Colon (tissue), 2 donors: ENCODE measurements around the gene RPTOR.

Source experiments
- FAIRE-seq: peaks from 2 replicates; lab custom pipeline; 2012; peaks lifted over from hg19 to GRCh38; lab: Jason Lieb, UNC
- donor health status: control.
- donor health status: control.

Gene RPTOR

GRCh38 chr17:80668375-80669148 lies 123.9 kb downstream of the RPTOR start:
- no peak for FAIRE-seq

DNA sequence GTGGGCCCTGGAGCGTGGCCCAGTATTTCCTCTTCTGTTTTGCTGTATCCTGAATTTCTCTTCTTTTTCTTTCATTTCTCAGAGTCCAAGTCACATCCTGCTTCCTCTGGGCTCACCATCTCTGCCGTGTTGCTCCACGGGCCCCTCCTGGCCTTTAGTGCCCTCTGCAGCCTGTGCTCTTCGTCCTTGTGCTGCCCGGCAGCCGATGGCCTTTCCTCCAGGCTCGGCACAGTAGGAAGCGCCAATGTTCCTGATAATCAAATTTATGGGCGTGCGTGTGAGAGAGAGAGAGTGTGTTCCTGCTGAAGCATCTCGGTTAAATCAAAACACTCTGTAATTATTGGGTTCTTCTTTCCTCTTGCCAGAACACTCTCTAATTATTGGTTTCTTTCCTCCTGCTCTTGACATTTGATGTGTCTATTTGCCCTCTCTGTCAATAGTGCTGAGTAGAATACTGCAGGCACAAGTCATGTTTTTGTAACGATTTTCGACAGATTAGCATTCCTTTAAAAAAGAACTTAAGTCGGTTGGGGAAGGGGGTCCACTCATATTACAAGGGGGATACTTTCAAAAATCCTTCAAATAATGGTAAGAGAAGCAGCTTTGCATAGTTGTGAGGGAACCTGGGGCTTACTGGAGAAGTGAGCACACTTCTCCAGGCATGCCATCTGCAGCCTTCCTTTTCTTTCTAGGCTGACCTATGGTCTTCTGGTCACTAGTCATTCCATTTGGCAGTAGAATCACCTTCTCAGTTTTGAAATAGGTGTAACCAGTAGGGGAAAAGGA lies 126.6 kb downstream of the RPTOR start:
- no peak for FAIRE-seq

- no peak for FAIRE-seq
Observed at GRCh38 chr17:80671825-80672110, 127.1 kb downstream of the RPTOR start.

- FAIRE-seq = no peak
Observed at GRCh38 chr17:80673152-80673920, 128.7 kb downstream of the RPTOR start.

DNA sequence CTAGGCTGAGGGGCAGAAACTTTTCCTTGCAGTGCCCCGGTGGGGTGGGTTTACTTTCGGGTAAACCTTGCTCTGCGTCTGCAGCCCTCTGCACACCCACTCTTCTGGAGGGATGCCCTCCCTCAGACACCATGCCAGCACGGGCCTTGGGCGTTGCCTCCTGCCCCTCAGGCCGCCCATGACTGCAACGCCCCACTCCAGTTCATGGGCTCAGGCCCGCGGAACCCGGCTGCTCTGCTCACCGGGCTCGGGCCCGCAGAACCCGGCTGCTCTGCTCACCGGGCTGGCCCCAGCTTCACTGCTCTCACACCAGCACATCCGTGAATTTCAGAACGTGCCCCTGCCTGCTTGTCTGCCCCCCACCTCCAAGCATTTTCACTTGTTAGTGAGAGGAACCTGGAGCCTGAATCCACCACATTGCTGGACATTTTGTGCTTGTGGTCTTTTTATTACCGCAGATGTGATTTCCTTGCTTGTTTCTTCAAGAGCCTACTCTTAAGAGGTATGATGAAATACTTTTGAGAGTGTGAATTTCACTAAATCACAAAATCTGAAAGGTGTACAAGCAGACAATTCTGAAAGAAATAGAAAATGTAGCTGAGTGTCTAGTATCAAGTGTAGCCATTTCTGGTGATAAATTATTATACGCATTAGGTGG lies 130.9 kb downstream of the RPTOR start:
- no peak for FAIRE-seq

- no peak for FAIRE-seq
Observed at GRCh38 chr17:80676096-80676466, 131.4 kb downstream of the RPTOR start.

DNA sequence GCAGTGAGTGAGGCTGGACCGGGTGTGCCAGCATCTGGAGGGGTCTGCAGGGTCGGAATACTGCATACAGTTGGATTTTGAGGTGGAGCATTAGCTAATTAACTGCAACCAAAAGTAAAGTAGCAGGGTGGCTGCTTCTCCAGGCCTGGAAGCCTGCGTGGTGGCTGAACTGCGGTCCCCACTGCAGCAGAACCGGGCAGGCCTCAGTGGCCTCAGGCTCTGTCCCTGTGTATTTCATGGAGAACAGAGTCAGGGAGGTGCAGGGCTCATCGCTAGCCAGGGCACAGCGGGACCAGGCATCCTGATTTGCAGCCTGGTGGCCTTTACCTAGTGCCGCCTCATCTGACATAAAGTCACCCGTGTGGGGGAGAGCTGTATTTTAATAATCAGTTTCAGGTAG lies 131.9 kb downstream of the RPTOR start:
- no peak for FAIRE-seq

DNA sequence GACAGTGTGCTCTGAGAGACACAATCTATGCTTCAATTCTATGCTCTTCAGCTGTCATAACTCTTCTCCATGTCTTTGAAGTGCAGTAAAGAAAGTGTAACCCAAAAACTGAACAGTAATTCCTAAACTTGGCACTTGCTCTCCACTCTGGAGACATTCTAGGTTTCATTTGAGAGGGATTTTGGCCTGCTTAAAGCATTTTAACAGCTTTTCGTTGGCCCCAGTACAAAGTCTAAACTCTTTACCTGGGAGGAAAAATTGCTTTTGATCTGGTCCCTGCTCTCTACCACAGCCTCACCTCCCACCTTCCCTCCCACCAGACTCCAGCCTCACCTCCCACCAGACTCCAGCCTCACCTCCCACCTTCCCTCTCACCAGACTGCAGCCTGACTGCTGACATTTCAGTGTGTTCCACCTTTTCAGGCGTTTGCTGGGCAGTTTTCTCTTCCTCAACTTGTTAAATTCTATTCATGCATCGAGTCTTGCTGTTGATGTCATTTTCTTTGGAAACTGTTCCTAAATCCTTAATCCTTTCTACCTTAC lies 132.6 kb downstream of the RPTOR start:
- FAIRE-seq = no peak

DNA sequence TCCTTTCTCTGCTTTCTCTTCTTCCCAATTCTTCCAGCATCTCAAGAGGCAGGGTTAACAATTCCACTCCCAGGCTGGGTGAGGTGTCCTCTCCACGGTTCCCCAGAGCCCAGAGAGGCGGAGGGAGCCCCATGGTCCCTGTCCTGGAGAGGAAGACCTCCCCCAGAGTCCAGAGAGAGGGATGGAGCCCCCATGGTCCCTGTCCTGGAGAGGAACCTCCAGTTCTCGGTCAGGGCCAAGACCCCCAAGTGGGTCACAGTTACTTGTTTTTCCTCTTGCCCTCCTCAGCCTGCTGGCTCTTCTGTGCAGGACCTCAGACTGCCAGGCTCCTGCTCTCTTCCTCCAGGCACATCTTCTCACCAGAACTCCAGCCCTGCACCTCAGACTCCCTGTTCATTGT lies 135.2 kb downstream of the RPTOR start:
- FAIRE-seq = no peak

DNA sequence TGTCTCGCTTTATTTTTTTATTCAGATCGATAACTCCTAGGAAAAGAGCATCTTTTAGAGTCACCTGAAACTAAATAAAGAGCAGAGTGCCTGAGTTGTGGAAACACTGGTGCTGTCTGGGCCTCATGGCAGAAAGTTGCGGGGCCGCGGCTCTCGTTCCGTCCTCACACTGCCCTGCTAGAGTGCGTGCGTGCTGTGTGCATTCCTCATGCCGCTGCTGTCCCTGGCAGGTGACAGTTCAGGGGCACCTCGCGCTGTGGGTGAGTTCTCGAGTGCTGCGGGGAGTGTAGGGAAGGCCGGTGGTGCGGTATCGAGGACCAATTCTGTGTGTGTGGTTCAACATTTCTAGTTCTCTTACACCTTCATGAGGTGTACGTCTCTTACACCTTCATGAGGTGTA lies 136.6 kb downstream of the RPTOR start:
- no peak for FAIRE-seq

DNA sequence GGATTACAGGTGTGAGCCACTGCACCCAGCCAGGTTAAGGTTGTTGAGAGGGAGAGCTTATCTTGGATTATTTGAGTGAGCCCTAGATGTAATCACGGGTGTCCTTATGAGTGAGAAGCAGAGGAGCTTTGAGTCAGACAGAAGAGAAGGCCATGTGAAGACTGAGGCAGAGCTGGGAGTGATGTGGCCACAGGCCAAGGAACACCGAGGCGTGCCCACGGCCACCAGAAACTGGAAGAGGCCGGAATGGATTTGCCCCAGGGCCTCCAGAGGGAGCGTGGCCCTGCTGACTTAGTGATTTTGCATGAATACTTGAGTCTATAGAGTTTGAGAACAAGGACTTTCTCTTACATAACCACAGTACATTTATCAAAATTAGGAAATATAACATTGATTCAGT lies 137.7 kb downstream of the RPTOR start:
- no peak for FAIRE-seq

- FAIRE-seq = no peak
Observed at GRCh38 chr17:80683625-80684104, 139.0 kb downstream of the RPTOR start.

DNA sequence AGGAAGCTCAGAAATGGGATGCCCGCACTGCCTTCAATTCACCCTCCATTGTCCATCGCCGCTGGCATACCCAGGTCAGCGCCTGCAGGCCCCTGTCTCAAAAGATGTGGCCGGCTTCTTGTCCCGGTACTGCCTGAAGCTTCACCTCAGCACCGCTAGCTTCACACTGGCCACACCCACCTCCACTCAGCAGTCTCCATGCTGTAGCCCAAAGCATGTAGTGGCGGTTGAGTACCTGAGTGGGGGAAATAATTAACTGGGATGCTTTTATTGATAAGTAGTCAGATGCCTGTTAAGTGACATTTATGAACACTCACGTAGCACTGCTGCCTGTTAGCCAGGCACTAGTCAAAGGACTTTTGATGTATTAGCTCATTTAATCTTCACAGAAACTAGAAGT lies 143.2 kb downstream of the RPTOR start:
- FAIRE-seq = no peak

DNA sequence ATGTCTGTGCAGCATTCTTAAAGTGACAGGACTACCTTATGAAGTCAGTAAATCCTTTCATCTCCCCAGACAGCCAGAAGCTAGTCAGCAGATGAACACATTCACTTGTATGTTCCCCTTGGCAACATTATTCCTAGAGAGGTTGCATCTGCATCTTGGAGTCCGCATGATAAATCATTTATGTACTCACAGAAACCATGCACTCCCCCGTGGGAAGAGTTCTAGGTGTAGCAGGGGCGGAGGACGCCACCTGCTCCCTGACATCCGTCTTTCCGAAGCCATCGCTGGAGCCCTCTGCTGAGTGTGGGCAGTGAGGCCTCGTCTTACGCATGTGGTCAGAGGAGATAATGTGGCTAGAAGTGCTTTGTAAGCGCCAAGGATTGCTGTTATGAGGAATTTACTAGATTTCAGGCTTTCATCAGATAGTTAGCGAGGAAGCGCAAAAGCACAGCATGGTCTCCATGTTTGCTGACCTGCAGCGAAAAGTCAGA lies 144.5 kb downstream of the RPTOR start:
- FAIRE-seq = no peak

DNA sequence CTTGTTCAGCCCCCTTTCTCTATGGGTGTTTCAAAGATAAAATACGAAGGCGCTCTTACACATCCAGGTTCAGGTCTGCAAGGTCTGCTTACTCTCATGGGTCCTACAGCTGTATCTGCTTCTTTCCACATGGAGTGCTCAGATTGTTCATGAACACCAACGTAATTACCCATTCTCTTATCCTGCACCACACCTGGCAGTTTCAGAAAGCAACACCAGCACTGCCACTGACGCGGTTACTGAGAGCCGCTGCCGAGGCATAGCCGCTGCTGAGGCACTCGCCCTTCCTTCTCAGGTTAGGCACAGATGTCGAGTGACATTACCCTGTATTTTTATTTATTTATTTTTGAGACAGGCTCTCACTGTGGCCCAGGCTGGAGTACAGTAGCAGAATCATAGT lies 147.1 kb downstream of the RPTOR start:
- no peak for FAIRE-seq

- no peak for FAIRE-seq
Observed at GRCh38 chr17:80692931-80693467, 148.4 kb downstream of the RPTOR start.

- no peak for FAIRE-seq
Observed at GRCh38 chr17:80693511-80693910, 148.9 kb downstream of the RPTOR start.

GRCh38 chr17:80694085-80694991 lies 149.7 kb downstream of the RPTOR start:
- no peak for FAIRE-seq

- FAIRE-seq = no peak
Observed at GRCh38 chr17:80694992-80695912, 150.6 kb downstream of the RPTOR start.

DNA sequence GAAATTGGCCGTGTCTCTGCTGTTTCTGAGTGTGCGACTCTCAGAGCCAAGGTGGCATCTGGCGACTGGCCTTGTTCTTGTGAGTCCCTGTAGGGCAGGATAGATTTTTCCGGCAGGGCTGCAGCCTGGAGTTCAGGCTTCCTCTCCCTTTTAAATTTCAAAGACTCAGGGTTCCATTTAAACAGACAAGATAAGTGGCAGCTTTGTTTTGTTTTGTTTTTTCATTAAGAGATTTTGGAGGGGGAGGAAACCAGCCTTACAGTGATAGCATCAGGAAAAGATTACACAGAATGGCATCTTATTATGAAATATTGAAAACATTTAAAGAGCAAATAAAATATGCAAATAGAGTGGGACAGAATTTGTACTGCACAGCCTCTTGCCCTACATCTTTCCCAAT lies 151.3 kb downstream of the RPTOR start:
- FAIRE-seq = no peak
